HG03432 (cell line): ENCODE data around the gene MCL1.

Experiments
- ATAC-seq: cut with Tn5 transposase; IDR thresholded peaks from one replicate; pipeline ENCODE4 v1.9.1; 2021; ENCODE audit warnings: mild to moderate bottlenecking, moderate library complexity; ENCODE audit not compliant: unreplicated experiment

MCL1 gene

DNA sequence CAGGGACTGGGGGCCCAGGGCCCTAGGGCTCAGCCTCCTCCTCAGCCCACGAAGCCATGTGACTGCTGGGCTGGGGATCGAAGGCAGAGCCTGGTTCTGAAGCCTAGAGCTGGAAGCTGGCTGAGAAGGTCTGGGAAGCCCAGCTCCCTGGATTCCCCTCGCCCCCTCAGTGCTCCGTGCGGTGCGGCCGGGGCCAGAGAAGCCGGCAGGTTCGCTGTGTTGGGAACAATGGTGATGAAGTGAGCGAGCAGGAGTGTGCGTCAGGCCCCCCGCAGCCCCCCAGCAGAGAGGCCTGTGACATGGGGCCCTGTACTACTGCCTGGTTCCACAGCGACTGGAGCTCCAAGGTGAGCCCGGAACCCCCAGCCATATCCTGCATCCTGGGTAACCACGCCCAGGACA is 21.1 kb downstream of the MCL1 start:
- no peak for ATAC-seq

DNA sequence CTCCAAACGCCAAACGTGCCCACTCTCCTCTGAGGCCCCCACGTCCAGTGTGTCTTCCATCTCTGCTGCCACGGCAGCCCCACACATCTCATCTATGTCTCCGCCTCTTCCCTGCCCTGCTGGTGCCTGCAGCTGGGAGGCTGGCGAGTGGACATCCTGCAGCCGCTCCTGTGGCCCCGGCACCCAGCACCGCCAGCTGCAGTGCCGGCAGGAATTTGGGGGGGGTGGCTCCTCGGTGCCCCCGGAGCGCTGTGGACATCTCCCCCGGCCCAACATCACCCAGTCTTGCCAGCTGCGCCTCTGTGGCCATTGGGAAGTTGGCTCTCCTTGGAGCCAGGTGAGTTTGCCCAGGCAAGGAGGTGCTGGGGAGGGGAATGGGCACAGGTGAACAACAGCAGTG is 21.6 kb downstream of the MCL1 start:
- ATAC-seq, result no peak

- no peak for ATAC-seq
Observed at GRCh38 chr1:150557065-150557600, 22.3 kb downstream of the MCL1 start.

DNA sequence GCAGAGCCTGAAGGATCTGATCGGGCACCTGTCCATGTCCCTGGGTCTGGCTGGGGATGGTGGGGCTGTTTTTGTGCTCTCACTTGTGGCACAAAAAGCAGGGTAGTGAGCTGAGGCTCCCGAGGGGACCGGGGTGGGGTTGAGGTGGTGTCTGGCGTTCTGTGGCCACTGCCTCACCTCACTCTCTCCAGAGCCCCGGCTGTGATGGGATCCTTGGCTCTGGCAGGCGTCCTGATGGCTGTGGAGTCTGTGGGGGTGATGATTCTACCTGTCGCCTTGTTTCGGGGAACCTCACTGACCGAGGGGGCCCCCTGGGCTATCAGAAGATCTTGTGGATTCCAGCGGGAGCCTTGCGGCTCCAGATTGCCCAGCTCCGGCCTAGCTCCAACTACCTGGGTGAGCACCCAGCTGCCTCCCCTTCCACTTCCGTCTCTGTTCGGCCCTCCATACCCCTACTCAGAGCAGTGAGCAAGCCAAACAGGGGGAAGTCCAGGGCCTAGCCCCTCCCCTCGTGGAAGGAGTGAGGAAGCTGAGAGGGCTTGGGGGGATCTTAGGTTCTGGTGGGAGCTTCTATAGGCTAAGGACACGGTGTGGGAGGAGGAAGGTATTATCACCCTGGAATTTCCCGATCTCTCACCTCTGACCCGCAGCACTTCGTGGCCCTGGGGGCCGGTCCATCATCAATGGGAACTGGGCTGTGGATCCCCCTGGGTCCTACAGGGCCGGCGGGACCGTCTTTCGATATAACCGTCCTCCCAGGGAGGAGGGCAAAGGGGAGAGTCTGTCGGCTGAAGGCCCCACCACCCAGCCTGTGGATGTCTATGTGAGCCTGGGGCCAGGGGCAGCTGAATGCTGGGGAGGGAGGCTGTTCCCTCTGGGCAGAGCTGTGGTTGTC is 23.2 kb downstream of the MCL1 start:
- no peak for ATAC-seq

DNA sequence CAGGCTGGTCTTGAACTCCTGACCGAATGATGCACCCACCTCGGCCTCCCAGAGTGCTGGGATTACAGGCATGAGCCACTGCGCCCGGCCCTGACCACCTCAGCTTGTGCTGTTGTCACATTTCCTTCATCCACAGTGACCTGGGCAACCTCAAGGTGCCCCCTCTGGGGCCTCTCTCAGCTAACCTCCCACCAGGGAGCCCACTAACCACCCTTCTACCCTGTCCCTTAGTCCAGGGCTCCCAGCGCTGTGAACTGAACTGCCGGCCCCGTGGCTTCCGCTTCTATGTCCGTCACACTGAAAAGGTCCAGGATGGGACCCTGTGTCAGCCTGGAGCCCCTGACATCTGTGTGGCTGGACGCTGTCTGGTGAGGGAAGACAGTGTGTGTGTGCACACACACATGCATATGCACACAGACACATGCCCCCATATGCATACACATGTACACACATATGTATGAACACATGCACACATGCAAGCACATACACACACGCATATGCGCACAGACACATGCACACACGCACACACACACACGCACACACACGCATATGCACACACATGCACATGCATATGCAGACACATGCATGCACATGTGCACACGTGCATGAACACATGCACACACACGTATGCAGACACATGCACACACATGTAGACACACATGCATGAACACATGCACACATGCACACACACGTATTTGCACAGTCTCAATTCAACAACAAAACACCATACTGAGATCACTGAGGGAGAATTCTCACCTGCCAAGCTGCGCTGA is 24.0 kb downstream of the MCL1 start:
- no peak for ATAC-seq

GRCh38 chr1:150554086-150554452 is 25.3 kb downstream of the MCL1 start:
- ATAC-seq, result no peak

DNA sequence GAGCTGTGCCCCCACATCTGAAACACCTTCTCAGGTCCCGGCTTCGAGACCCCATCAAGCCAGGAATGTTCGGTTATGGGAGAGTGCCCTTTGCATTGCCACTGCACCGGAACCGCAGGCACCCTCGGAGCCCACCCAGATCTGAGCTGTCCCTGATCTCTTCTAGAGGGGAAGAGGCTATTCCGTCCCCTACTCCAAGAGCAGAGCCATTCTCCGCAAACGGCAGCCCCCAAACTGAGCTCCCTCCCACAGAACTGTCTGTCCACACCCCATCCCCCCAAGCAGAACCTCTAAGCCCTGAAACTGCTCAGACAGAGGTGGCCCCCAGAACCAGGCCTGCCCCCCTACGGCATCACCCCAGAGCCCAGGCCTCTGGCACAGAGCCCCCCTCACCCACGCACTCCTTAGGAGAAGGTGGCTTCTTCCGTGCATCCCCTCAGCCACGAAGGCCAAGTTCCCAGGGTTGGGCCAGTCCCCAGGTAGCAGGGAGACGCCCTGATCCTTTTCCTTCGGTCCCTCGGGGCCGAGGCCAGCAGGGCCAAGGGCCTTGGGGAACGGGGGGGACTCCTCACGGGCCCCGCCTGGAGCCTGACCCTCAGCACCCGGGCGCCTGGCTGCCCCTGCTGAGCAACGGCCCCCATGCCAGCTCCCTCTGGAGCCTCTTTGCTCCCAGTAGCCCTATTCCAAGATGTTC is 25.9 kb downstream of the MCL1 start:
- no peak for ATAC-seq

DNA sequence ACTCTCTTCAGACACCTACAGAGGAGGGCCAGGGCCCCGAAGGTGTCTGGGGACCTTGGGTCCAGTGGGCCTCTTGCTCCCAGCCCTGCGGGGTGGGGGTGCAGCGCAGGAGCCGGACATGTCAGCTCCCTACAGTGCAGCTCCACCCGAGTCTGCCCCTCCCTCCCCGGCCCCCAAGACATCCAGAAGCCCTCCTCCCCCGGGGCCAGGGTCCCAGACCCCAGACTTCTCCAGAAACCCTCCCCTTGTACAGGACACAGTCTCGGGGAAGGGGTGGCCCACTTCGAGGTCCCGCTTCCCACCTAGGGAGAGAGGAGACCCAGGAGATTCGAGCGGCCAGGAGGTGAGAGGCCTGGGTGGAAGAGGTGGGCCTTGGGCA is 26.5 kb downstream of the MCL1 start:
- no peak for ATAC-seq

GRCh38 chr1:150552128-150552910 is 27.1 kb downstream of the MCL1 start:
- no peak for ATAC-seq

GRCh38 chr1:150551784-150552127 is 27.7 kb downstream of the MCL1 start:
- ATAC-seq, result no peak

DNA sequence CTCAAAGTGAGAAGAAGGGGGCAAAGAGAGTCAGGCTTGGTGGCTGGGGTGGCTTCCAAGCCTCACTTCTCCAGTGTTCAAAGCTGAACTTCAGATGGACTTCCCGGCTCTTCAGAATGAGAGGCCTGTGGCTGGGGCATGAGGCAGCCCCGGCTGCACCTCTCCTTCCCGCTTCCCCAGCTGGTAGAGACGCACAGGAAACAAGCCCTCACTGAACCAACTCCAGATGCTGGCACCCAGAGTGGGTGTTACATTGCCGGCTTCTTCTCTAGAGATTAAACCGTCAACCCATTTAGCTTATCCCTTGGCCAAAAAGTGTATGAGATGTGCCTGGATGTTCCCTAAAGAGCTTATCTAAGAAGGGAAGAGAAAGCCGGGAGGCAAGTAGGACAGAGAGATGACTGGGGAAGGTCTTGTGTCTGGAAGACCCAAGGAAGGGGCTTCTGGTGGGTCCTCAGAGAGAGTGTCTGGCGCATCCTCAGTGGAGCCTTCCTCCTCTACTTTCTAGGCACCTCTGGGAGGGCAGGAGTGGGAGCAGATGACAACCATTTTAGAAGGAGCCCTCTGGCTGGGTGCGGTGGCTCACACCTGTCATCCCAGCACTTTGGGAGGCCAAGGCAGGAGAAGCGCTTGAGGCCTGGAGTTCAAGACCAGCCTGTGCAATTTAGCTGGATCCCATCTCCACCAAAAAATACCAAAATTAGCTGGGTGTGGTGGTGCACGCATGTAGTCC is 28.2 kb downstream of the MCL1 start:
- no peak for ATAC-seq

GRCh38 chr1:150550222-150551050 is 29.0 kb downstream of the MCL1 start:
- ATAC-seq, result no peak

GRCh38 chr1:150549496-150550221 is 29.8 kb downstream of the MCL1 start:
- ATAC-seq, result no peak

- no peak for ATAC-seq
Observed at GRCh38 chr1:150548632-150549495, 30.5 kb downstream of the MCL1 start, which contains the start of gene ADAMTSL4. TSS of gene ADAMTSL4 (plus strand) at chr1:150549408. CDS start at chr1:150552289, 2,881 bp downstream.

DNA sequence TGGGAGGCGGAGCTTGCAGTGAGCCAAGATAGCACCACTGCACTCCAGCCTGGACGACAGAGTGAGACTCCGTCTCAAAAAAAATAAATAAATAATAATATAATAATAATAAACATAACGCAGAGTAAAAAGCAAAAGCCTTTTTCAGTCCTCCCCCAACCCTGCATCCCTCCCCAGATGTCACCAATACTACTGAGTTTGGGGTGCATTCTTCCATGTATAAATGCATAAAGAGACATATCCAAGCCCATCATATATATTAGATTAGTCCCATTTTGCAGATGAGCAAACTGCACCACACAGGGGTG is 31.1 kb downstream of the MCL1 start:
- ATAC-seq, result no peak

- no peak for ATAC-seq
Observed at GRCh38 chr1:150546294-150546937, 33.0 kb downstream of the MCL1 start.

- ATAC-seq, result no peak
Observed at GRCh38 chr1:150545486-150546032, 33.9 kb downstream of the MCL1 start.
